Stimulated activated CD4-positive, alpha-beta T cell treated with anti-CD3 and anti-CD28 coated beads, Interleukin-12 subunit alpha, Interleukin-12 subunit beta, amount 100 ng/mL, for 4 hours (primary cell): ENCODE data around the gene FAM24A.
"Not testable (repeated sequence)": the region's sequence is repeated elsewhere in the genome, so short reads cannot be mapped to it uniquely, and the experiment has no call there.

Source experiments
- DNase-seq: peaks from one replicate; pipeline ENCODE4 v3.0.0-alpha.2; 2020

Gene FAM24A

GRCh38 chr10:122910310-122910709 is at the start of gene FAM24A:
TSS of gene FAM24A (plus strand) at chr10:122910610. CDS start at chr10:122911635, 1,025 bp downstream.
- no peak for DNase-seq

- no peak for DNase-seq
Measured at GRCh38 chr10:122861711-122862161, 48.7 kb upstream of the FAM24A start.

GRCh38 chr10:122863216-122864193 is 46.9 kb upstream of the FAM24A start:
- no peak for DNase-seq

- no peak for DNase-seq
Measured at GRCh38 chr10:122864194-122864592, 46.2 kb upstream of the FAM24A start.

GRCh38 chr10:122864901-122865300 is 45.5 kb upstream of the FAM24A start:
- no peak for DNase-seq

- not testable (repeated sequence) for DNase-seq
Measured at GRCh38 chr10:122866757-122867482, 43.5 kb upstream of the FAM24A start.

GRCh38 chr10:122868768-122869167 is 41.6 kb upstream of the FAM24A start:
- not testable (repeated sequence) for DNase-seq

- DNase-seq: not testable (repeated sequence)
Measured at GRCh38 chr10:122871947-122872346, 38.5 kb upstream of the FAM24A start.

GRCh38 chr10:122875843-122876466 is 34.5 kb upstream of the FAM24A start:
- DNase-seq: no peak

- DNase-seq: no peak
Measured at GRCh38 chr10:122876467-122876855, 33.9 kb upstream of the FAM24A start.

- DNase-seq: no peak
Measured at GRCh38 chr10:122877264-122877663, 33.1 kb upstream of the FAM24A start.

- DNase-seq: no peak
Measured at GRCh38 chr10:122878799-122879338, 31.5 kb upstream of the FAM24A start.

GRCh38 chr10:122879339-122880273 is 30.8 kb upstream of the FAM24A start, which contains the start of gene FAM24B:
TSS of gene FAM24B (minus strand) at chr10:122879581. CDS start at chr10:122850515, 29,066 bp downstream.
- DNase-seq: peak; percentile 91

GRCh38 chr10:122882766-122883165 is 27.6 kb upstream of the FAM24A start:
- no peak for DNase-seq

GRCh38 chr10:122884166-122884565 is 26.2 kb upstream of the FAM24A start:
- no peak for DNase-seq

- DNase-seq: no peak
Measured at GRCh38 chr10:122894261-122894944, 16.0 kb upstream of the FAM24A start.

- not testable (repeated sequence) for DNase-seq
Measured at GRCh38 chr10:122903861-122904260, 6.5 kb upstream of the FAM24A start.

GRCh38 chr10:122911889-122912484 is 1.6 kb downstream of the FAM24A start:
- peak; percentile 44 for DNase-seq

- DNase-seq: no peak
Measured at GRCh38 chr10:122915700-122916099, 5.3 kb downstream of the FAM24A start.

GRCh38 chr10:122930140-122930539 is 19.7 kb downstream of the FAM24A start:
- no peak for DNase-seq
